Large intestine (tissue), 3 donors: ENCODE results near the gene FBXL5. TPM values are rescaled to one million over a fixed set of nuclear protein-coding genes. Genes with fewer than 3 reads are reported as not detected.

Experiments used
- DNase-seq, 2 donors: peaks; one replicate each; pipeline versions ENCODE4 v3.0.0 to v3.0.0-alpha.2; 2013
- H3K27ac ChIP-seq: one replicate; pipeline ENCODE4 v1.5.1; 2013; ENCODE audit warnings: low read length
- H3K27me3 ChIP-seq: 2 replicates; pipeline ENCODE4 v1.6.1; 2013; ENCODE audit warnings: low read length; ENCODE audit not compliant: control insufficient read depth, insufficient read depth
- H3K36me3 ChIP-seq: 2 replicates; pipeline ENCODE4 v1.6.1; 2013; ENCODE audit warnings: low read length; ENCODE audit not compliant: control insufficient read depth, insufficient read depth
- H3K4me1 ChIP-seq: one replicate; pipeline ENCODE4 v1.6.1; 2013; ENCODE audit warnings: low read length; ENCODE audit not compliant: control insufficient read depth, insufficient read depth
- H3K4me3 ChIP-seq: one replicate; pipeline ENCODE4 v1.5.1; 2013; ENCODE audit warnings: low read length
- H3K9me3 ChIP-seq: one replicate; pipeline ENCODE4 v1.6.1; 2013; ENCODE audit warnings: mild to moderate bottlenecking, low read depth, low read length, moderate library complexity; ENCODE audit not compliant: control insufficient read depth
- WGBS: methylation state at CpG from one replicate; pipeline ENCODE4 v1.1.5; 2013; ENCODE audit warnings: low lambda C conversion rate; ENCODE audit not compliant: insufficient coverage; 5-methylcytosine and 5-hydroxymethylcytosine counted together
- polyA plus RNA-seq: library from polyadenylated mRNA; unstranded; fragments of 120-200 nt; gene quantifications from one replicate; pipeline ENCODE4 v1.2.1, GENCODE V29; 2013

The FBXL5 gene
- polyA plus RNA-seq, 1 donor = 73.8 TPM

DNA sequence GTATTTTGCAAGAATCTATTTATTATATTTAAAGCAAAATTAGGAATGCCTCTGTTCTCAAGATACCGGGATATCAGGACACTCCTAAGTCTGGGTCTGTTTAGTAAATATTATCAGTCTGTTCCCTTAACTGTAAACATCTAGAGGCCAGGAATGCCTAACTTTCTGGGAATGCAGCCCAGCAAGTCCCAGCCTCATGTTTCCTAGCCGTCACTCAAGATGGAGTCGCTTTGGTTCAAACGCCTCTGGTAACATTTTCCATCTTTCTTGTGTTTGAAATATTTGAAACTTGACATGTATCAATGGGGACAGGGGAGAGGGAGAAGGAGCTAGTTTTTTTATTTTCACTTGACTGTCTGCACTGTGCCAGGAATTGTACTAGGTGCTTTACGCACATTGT, 85.4 kb downstream of the FBXL5 start:
- no CpG with 5 or more reads among the region's 5 CpGs for WGBS
- Histone ChIP-seq H3K9me3 (no peaks in the 10 kb centered on the region), H3K4me1 (no peaks in the 10 kb centered on the region), H3K27me3 (no peaks in the 10 kb centered on the region), H3K27ac (no peak overlapping the region), H3K36me3 (peaks cover 44% of the 10 kb centered on the region), H3K4me3 (no peak overlapping the region)
- DNase-seq = no peak

DNA sequence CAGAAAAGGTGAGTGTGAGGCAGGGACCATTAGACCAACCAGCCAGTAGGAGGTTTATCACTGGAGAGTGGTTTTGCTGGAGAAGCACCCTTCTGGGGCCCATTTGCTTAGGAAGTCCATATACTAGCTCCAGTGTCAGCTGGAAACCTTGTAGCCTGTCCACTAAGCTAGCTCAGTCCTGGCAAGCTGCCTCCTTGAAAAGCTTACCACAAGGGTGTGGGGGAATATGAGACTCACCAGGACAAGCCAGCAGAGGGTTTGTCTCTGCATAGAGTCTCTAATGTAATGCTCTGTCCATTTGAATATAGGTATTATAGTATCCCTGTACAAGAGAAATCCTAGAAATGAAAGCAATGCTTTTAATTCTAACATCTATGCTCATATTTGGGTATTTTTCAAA, 86.3 kb downstream of the FBXL5 start:
- Histone ChIP-seq H3K4me1 (no peaks in the 10 kb centered on the region), H3K36me3 (peaks cover 50% of the 10 kb centered on the region), H3K9me3 (no peaks in the 10 kb centered on the region), H3K27me3 (no peaks in the 10 kb centered on the region), H3K4me3 (no peak overlapping the region), H3K27ac (no peak overlapping the region)
- DNase-seq = no peak

DNA sequence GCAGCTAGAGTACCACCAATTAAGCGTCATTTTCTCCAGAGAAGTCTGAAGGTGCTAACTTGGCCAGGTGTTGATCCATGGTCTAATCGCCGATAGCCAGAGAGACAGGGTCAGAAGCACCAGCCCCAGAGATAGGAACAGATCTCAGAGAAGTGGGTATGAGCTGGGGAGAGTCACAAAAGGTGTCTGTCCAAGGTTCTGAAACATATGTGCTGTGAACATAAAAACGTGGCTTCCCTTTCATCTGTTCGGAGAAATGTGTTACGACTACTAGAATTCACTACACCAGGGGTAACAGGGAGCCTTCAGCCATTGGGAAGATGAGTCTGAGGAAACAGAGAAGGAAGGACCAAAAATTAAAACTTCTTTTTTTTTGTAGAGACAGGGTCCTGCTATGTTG, 91.3 kb downstream of the FBXL5 start:
- no peaks in the 10 kb centered on the region for H3K4me1 ChIP-seq
- no peak overlapping the region for H3K27ac ChIP-seq
- H3K4me3 ChIP-seq = no peak overlapping the region
- DNase-seq = no peak
- H3K36me3 ChIP-seq = peaks cover 50% of the 10 kb centered on the region
- no peaks in the 10 kb centered on the region for H3K27me3 ChIP-seq
- no CpG with 5 or more reads among the region's 6 CpGs for WGBS
- no peaks in the 10 kb centered on the region for H3K9me3 ChIP-seq

DNA sequence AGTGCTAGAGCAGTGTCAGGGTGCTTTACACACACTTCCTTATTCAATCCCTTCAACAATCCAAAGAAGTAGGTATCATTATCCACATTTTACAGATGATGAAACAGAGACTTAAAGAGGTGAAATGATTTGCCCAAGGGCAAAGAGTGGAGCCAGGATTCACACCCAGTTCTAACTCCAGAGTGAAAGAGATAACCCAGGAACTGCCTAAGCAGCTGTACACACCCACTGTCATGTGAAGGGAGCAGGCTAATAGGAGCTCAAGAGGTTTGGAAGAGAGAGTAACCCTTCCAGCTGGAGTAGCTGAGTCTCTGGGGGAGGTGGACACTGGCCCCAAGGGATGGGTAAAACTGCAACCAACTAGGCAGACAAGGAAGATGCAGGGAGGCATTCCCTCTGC, 92.5 kb downstream of the FBXL5 start:
- DNase-seq = no peak
- Histone ChIP-seq H3K36me3 (peaks cover 37% of the 10 kb centered on the region), H3K27me3 (no peaks in the 10 kb centered on the region), H3K9me3 (no peaks in the 10 kb centered on the region), H3K27ac (no peak overlapping the region), H3K4me3 (no peak overlapping the region), H3K4me1 (peaks cover 6% of the 10 kb centered on the region)

- Histone ChIP-seq H3K27ac (no peak overlapping the region), H3K4me1 (peaks cover 9% of the 10 kb centered on the region), H3K36me3 (peaks cover 34% of the 10 kb centered on the region), H3K9me3 (no peaks in the 10 kb centered on the region), H3K27me3 (no peaks in the 10 kb centered on the region), H3K4me3 (no peak overlapping the region)
- no peak for DNase-seq
- no CpG with 5 or more reads among the region's 3 CpGs for WGBS
Measured at GRCh38 chr4:15562114-15562513, 93.0 kb downstream of the FBXL5 start.

DNA sequence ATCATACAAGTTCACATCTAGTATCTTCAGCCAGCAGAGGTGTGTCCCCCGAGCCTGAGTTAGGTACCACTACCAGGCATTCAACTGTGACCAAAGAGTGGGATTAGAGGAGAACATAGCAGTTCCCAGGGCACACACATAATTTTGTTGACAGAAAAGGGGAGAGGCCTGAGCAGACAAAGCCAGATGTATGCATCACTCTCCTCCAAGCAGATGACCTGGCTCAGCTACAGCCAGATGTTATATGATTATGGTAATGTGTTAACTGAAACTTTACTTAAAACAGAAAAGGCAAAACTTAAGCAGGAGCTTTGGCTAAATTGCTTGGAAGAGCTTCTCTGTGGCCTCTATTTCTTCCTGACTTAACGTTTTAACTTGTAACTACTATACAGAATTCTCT, 96.6 kb downstream of the FBXL5 start:
- Histone ChIP-seq H3K9me3 (no peaks in the 10 kb centered on the region), H3K27ac (no peak overlapping the region), H3K36me3 (peaks cover 17% of the 10 kb centered on the region), H3K27me3 (no peaks in the 10 kb centered on the region), H3K4me3 (no peak overlapping the region), H3K4me1 (peaks cover 10% of the 10 kb centered on the region)
- WGBS = 88% methylated on average over 1 of the region's 2 CpGs
- DNase-seq = no peak

GRCh38 chr4:15557786-15558550, 97.2 kb downstream of the FBXL5 start:
- no peak overlapping the region for H3K4me3 ChIP-seq
- no peak overlapping the region for H3K27ac ChIP-seq
- H3K4me1 ChIP-seq = peaks cover 10% of the 10 kb centered on the region
- H3K36me3 ChIP-seq = peaks cover 17% of the 10 kb centered on the region
- peak in 1 of 2 donors; percentile 79 for DNase-seq
- no peaks in the 10 kb centered on the region for H3K9me3 ChIP-seq
- no peaks in the 10 kb centered on the region for H3K27me3 ChIP-seq
- WGBS = no CpG with 5 or more reads among the region's 2 CpGs

- H3K27ac ChIP-seq = no peak overlapping the region
- WGBS = 77% methylated on average over 3 of the region's 4 CpGs
- no peaks in the 10 kb centered on the region for H3K9me3 ChIP-seq
- peaks cover 19% of the 10 kb centered on the region for H3K36me3 ChIP-seq
- no peaks in the 10 kb centered on the region for H3K27me3 ChIP-seq
- peaks cover 10% of the 10 kb centered on the region for H3K4me1 ChIP-seq
- H3K4me3 ChIP-seq = no peak overlapping the region
- DNase-seq = no peak
Measured at GRCh38 chr4:15556511-15557092, 98.6 kb downstream of the FBXL5 start.

Other genes with a start within 250 kb of the FBXL5 start
- gene C1QTNF7, start 227.3 kb downstream of the FBXL5 start, polyA plus RNA-seq = 3.1 TPM
- 16.4 TPM for gene CC2D2A, start 185.5 kb downstream of the FBXL5 start, polyA plus RNA-seq
- gene FAM200B, start 26.5 kb upstream of the FBXL5 start, polyA plus RNA-seq = 58.6 TPM
- 52.7 TPM for gene BST1, start 47.7 kb upstream of the FBXL5 start, polyA plus RNA-seq
- 4.6 TPM for gene CD38, start 123.0 kb upstream of the FBXL5 start, polyA plus RNA-seq